Aorta (tissue), 5 donors: ENCODE results near the gene FAM131A. TPM values are rescaled to one million over a fixed set of nuclear protein-coding genes. Genes with fewer than 3 reads are reported as not detected.

Source experiments
- ATAC-seq: fragments of 200-7000 bp; cut with Tn5 transposase; one replicate; pipeline ENCODE4 v1.9.1; 2022; ENCODE audit warnings: moderate library complexity; ENCODE audit not compliant: low FRiP score
- DNase-seq, 2 donors: peaks; one replicate each; pipeline ENCODE4 v3.0.0-alpha.2; 2020
- H3K27ac ChIP-seq, 2 donors: one replicate each; pipeline ENCODE4 v1.5.1; 2013; ENCODE audit warnings: low read length in 2 of 2, mild to moderate bottlenecking in 2 of 2, moderate library complexity in 2 of 2, control low read depth in 1 of 2, inconsistent platforms in 1 of 2, low read depth in 1 of 2
- H3K27me3 ChIP-seq, 2 donors: one replicate each; pipeline ENCODE4 v1.6.1; 2013; ENCODE audit warnings: control low read depth in 1 of 2, low read length in 1 of 2, mild to moderate bottlenecking in 1 of 2, moderate library complexity in 1 of 2; ENCODE audit not compliant: insufficient read depth in 2 of 2, control insufficient read depth in 1 of 2
- H3K36me3 ChIP-seq, 2 donors: one replicate each; pipeline ENCODE4 v1.6.1; 2013; ENCODE audit warnings: control low read depth in 1 of 2, low read length in 1 of 2, mild to moderate bottlenecking in 1 of 2; ENCODE audit not compliant: insufficient read depth in 2 of 2, control insufficient read depth in 1 of 2
- H3K4me1 ChIP-seq, 2 donors: one replicate each; pipeline ENCODE4 v1.6.1; 2013; ENCODE audit warnings: low read length in 2 of 2, control low read depth in 1 of 2, mild to moderate bottlenecking in 1 of 2, moderate library complexity in 1 of 2; ENCODE audit not compliant: insufficient read depth in 2 of 2, control insufficient read depth in 1 of 2
- H3K4me3 ChIP-seq, 2 donors: one replicate each; pipeline ENCODE4 v1.5.1; 2013; ENCODE audit warnings: low read length in 2 of 2, control low read depth in 1 of 2, mild to moderate bottlenecking in 1 of 2
- H3K9me3 ChIP-seq: one replicate; pipeline ENCODE4 v1.6.1; 2013; ENCODE audit warnings: mild to moderate bottlenecking, low read length; ENCODE audit not compliant: control insufficient read depth
- WGBS, 2 donors: extraction: QIAGEN DNeasy Blood & Tissue Kit; methylation state at CpG; one replicate each; pipeline ENCODE4 v1.1.7; 2013; 5-methylcytosine and 5-hydroxymethylcytosine counted together
- intact Hi-C, 2 donors: fragments of 100-400 bp; cut with DNase I; formaldehyde crosslinking; loops; one replicate each; pipeline versions ENCODE4 v1.14.2 to v1.15.0; 2022
- polyA plus RNA-seq, 2 donors: library from polyadenylated mRNA; stranded (reverse); fragments of 200-250 nt; gene quantifications; one replicate each; pipeline ENCODE4 v1.2.3, GENCODE V29; 2013
- total RNA-seq, 2 donors: library from RNA; stranded (reverse); fragmentation: NEBNext Ultra II Directional; extraction: Animal tissue kit (Norgen Biotek cat#: 25700); gene quantifications; one replicate each; pipeline ENCODE4 v1.2.1, GENCODE V29; 2021
- donor health status: healthy with polysubstance abuse.
- donor health status: Bipolar disorder and iron deficiency.
- donor health status: DM: no; HTN: no; CAD: no.
- donor health status: DM: no; HTN: no; CAD: no.
- donor health status: DM: yes; HTN: yes; CAD: no.

FAM131A gene
- total and polyA plus RNA-seq, 4 donors, result 10.6 to 40.6 (median 27.7) TPM

DNA sequence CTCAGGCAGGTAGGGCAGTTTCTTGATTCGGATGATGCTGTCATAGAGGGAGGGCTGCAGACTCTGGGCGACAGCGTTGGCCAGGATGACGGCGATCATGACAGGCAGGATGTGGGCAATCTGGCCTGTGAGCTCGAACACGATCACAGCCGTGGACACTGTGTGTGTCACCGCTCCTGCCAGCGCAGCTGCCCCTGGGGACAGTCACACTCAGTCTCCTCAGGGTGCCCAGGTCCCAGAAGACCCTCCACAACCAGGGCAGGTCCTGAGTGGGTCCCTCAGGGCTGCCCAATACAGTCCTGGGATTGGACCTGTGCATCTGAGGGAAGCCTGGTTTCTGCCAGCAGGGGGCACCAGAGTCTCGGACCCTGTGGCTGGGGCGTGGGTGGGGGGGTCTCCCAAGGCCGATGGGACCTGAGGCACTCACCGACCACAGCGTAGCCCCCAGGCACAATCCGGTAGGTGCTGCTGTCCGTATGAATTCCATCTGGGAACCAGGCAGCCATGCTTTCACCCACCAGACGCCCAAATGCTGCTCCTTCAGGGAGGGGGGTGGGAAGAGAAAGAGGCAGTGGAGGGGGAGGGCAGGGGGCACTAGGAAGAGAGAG is 16.8 kb downstream of the FAM131A start:
- intact Hi-C loops, result no loop called here
- DNase-seq, result peak; percentile 53 to 88

DNA sequence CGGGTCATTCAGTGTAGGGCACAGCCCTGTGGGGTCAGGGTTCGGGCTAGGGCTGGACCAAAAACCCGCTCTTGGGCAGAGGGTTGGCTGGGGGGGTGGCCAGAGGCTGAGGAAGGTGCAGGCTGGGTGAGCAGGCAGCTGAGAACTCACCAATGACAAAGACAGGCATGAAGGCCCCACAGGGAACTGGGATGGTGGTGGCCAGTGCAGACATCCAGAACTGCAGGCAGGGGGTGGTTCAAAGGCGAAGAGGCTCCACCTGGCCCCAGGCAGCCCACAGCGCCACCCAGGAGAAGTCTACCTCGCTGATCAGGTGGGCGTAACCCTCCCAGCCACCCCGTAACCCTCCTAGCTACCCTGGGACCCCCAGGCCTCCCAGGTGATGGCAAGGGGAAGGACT is 17.4 kb downstream of the FAM131A start:
- no peak overlapping the region for H3K27ac ChIP-seq
- no peak overlapping the region for H3K4me3 ChIP-seq
- no peaks in the 10 kb centered on the region for H3K36me3 ChIP-seq
- 81 to 83% methylated on average over 8 of the region's 8 CpGs for WGBS, 2 donors
- DNase-seq (no peak), ATAC-seq (no peak)
- H3K9me3 ChIP-seq, result no peaks in the 10 kb centered on the region
- H3K27me3 ChIP-seq, result no peaks in the 10 kb centered on the region
- H3K4me1 ChIP-seq, result no peaks in the 10 kb centered on the region
- intact Hi-C loops, result no loop called here

More for the DNA sequence above, 16.8 kb downstream of the FAM131A start:
- WGBS, 2 donors, result 53 to 55% methylated on average over 18 of the region's 18 CpGs
- H3K4me3 ChIP-seq, result no peak overlapping the region
- no peaks in the 10 kb centered on the region for H3K36me3 ChIP-seq
- peak; percentile 54 for ATAC-seq
- H3K27ac ChIP-seq, result no peak overlapping the region
- no peaks in the 10 kb centered on the region for H3K27me3 ChIP-seq
- no peaks in the 10 kb centered on the region for H3K9me3 ChIP-seq
- H3K4me1 ChIP-seq, result no peaks in the 10 kb centered on the region

GRCh38 chr3:184355261-184356040 is 18.1 kb downstream of the FAM131A start:
- Histone ChIP-seq H3K9me3 (no peaks in the 10 kb centered on the region), H3K4me1 (no peaks in the 10 kb centered on the region), H3K27me3 (no peaks in the 10 kb centered on the region), H3K36me3 (no peaks in the 10 kb centered on the region), H3K27ac (no peak overlapping the region), H3K4me3 (no peak overlapping the region)
- DNase-seq (no peak), ATAC-seq (no peak)
- intact Hi-C loops, result no loop called here
- 70 to 74% methylated on average over 18 of the region's 18 CpGs for WGBS, 2 donors

DNA sequence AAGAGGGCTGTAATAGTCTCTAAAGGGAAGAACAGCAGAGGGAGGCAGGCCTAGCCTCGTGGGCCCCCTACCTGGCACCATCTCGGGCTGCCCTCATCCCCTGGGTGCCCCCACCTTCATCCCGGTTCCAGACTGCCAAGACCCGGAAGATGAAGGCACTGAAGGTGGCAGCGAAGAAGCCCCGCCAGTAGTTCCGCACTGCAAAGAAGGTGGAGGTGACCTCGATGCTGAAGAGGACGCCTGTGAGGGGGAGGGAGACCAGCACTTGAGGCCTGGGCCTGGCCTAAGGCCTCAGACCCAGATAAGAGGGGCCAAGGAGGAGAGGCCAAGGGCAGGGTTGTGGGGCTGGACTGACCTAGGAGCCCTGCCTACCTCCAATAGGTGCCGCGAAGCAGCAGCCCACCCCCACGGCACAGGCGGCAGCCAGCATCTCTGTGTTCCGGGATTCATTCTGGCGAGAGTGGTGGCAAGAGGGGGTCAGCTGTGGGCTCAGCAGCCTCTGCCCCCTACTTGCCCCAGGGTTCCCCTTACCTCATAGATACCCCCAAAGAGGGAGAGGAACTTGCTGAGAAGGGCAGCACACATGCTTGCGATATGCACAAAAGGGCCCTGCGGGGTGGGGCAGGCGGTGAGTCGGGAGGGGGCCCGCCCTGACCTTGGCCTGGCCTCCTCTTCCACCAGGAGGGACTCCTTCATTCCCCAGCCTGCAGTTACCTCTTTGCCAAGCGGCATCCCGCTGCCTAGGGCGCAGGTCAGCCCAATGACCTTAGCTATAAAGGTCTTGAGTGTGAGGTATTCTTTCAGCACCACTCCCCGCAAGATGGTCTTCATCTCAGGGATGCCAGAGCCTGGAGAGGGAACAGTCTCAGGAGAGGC is 20.1 kb downstream of the FAM131A start:
- no peak for DNase-seq
- Histone ChIP-seq H3K27ac (no peak overlapping the region), H3K9me3 (no peaks in the 10 kb centered on the region), H3K36me3 (no peaks in the 10 kb centered on the region), H3K27me3 (no peaks in the 10 kb centered on the region), H3K4me3 (no peak overlapping the region), H3K4me1 (no peaks in the 10 kb centered on the region)
- no peak for ATAC-seq
- intact Hi-C loops, result no loop called here
- 92 to 95% methylated on average over 24 of the region's 24 CpGs for WGBS, 2 donors

GRCh38 chr3:184358124-184358767 is 20.8 kb downstream of the FAM131A start:
- peak in 1 of 2 donors; percentile 54 for DNase-seq
- WGBS, 2 donors, result 93 to 96% methylated on average over 12 of the region's 12 CpGs
- intact Hi-C loops, result no loop called here
- Histone ChIP-seq H3K27ac (no peak overlapping the region), H3K4me1 (no peaks in the 10 kb centered on the region), H3K9me3 (no peaks in the 10 kb centered on the region), H3K36me3 (no peaks in the 10 kb centered on the region), H3K4me3 (no peak overlapping the region), H3K27me3 (no peaks in the 10 kb centered on the region)
- no peak for ATAC-seq

DNA sequence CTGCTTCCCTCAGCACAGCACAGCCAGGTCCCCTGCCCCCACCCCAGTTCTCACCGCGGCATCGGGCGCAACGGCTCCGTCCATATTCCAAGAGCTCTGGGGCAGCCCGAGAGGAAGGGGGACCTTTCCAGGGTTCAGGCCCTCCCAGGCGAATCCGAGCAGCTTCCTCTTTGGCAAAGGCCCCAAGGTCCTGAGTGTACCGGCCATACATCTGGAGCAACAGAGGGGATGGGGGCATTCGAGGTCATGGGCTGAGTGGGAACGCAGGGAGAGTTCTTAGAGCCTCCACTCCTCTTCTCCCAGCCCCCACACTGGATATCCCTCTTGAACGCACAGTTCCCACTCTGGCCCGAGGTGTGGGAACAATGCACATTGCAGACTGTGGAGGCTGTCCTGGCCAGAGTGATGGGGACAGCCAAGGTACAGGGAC is 21.5 kb downstream of the FAM131A start:
- Histone ChIP-seq H3K4me3 (no peak overlapping the region), H3K4me1 (no peaks in the 10 kb centered on the region), H3K27ac (no peak overlapping the region), H3K27me3 (no peaks in the 10 kb centered on the region), H3K36me3 (no peaks in the 10 kb centered on the region), H3K9me3 (no peaks in the 10 kb centered on the region)
- DNase-seq (no peak), ATAC-seq (no peak)
- WGBS, 2 donors, result 83 to 85% methylated on average over 14 of the region's 14 CpGs
- intact Hi-C loops, result no loop called here

DNA sequence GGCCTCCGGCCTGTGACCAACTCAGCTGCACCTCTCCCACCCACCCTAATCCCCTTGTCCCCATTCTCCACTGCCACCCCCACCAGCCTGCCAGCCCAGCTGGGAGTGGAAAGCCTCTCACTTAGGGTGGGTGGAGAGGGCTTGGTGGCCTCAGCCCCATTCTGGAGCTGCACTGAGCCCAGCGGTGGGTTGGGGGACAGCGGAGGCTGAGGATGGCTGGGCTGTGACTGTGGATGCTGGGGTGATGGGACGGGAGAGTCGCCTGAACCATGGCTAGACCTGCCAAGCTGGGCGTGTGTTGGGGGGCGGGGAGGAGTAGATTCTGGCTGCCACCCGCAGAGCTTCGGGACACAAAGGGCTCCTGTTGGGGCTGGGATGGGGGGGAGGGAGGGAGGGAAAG is 22.2 kb downstream of the FAM131A start:
- no peaks in the 10 kb centered on the region for H3K4me1 ChIP-seq
- H3K4me3 ChIP-seq, result no peak overlapping the region
- DNase-seq (no peak), ATAC-seq (no peak)
- no peak overlapping the region for H3K27ac ChIP-seq
- intact Hi-C loops, result loop anchor here in 1 of 2 donors (2.0 kb wide), 1 partner anchor 21 kb away; no protein-coding TSS in a partner anchor
- no peaks in the 10 kb centered on the region for H3K27me3 ChIP-seq
- H3K36me3 ChIP-seq, result no peaks in the 10 kb centered on the region
- H3K9me3 ChIP-seq, result no peaks in the 10 kb centered on the region
- WGBS, 2 donors, result 73 to 81% methylated on average over 9 of the region's 9 CpGs
